Measurements from ENCODE around the gene ELP4.

GRCh38 chr11:31702966-31703365 is 193.4 kb downstream of the ELP4 start:
- TF ChIP-seq CTCF (IDR thresholded peaks at IDR 0.05) (no peak), POLR2A (IDR thresholded peaks at IDR 0.05) (no peak)
